Neuron (in vitro differentiated cells): ENCODE results near the gene CHD8.

Source experiments
- H2AFZ ChIP-seq: one replicate; pipeline ENCODE4 v1.6.1; 2013; ENCODE audit warnings: low read depth, mild to moderate bottlenecking, inconsistent platforms, low read length, moderate library complexity
- H3K27me3 ChIP-seq: one replicate; pipeline ENCODE4 v1.6.1; 2013; ENCODE audit warnings: low read length; ENCODE audit not compliant: insufficient read depth
- H3K36me3 ChIP-seq: one replicate; pipeline ENCODE4 v1.6.1; 2013; ENCODE audit warnings: low read length; ENCODE audit not compliant: insufficient read depth
- H3K4me1 ChIP-seq: one replicate; pipeline ENCODE4 v1.6.1; 2013; ENCODE audit warnings: low read length; ENCODE audit not compliant: insufficient read depth
- H3K4me3 ChIP-seq: 2 replicates; pipeline ENCODE4 v1.5.1; 2013; ENCODE audit warnings: mild to moderate bottlenecking, low read length, moderate library complexity
- H3K9me3 ChIP-seq: one replicate; pipeline ENCODE4 v1.6.1; 2013; ENCODE audit warnings: low read length

CHD8 gene

GRCh38 chr14:21455912-21456667 is at the start of gene CHD8:
Gene CHD8, minus strand, starts transcription at chr14:21456123. Its CDS starts 24,480 bp downstream, at chr14:21431643.
- peaks cover 20% of the 10 kb centered on the region for H3K36me3 ChIP-seq
- no peaks in the 10 kb centered on the region for H3K9me3 ChIP-seq
- H3K4me1 ChIP-seq, result peaks cover 14% of the 10 kb centered on the region
- H2AFZ ChIP-seq, result peak within 1 kb of the TSS; percentile 81
- no peaks in the 10 kb centered on the region for H3K27me3 ChIP-seq
- peak within 1 kb of the TSS; percentile 82 for H3K4me3 ChIP-seq

- H3K4me1 ChIP-seq, result peaks cover 11% of the 10 kb centered on the region
- H3K27me3 ChIP-seq, result no peaks in the 10 kb centered on the region
- H3K4me3 ChIP-seq, result no peak overlapping the region
- H3K36me3 ChIP-seq, result peaks cover 61% of the 10 kb centered on the region
- H3K9me3 ChIP-seq, result no peaks in the 10 kb centered on the region
- H2AFZ ChIP-seq, result no peak overlapping the region
Observed at GRCh38 chr14:21505012-21505553, 49.2 kb upstream of the CHD8 start.

GRCh38 chr14:21503376-21503775 is 47.5 kb upstream of the CHD8 start:
- H3K27me3 ChIP-seq, result no peaks in the 10 kb centered on the region
- H2AFZ ChIP-seq, result no peak overlapping the region
- H3K4me1 ChIP-seq, result peaks cover 6% of the 10 kb centered on the region
- H3K36me3 ChIP-seq, result peaks cover 66% of the 10 kb centered on the region
- H3K9me3 ChIP-seq, result no peaks in the 10 kb centered on the region
- no peak overlapping the region for H3K4me3 ChIP-seq

DNA sequence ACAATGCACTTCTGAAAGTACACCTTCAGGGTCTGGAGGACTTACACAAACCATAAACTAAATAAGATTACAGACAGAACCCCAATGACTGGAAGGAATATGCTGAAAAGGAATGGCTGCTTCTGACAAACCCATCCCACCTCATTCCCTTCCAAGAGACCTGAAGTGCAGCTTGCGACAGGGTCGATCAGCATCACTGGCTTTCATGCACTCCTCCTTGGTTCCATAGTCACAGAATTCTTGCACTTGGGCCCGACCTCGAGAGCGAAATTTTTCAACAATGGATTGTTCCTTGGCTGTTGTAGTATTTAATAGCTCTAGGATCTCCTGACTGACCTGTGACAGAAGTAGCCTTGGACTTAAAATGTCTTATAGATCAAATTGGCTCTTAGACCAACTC is 45.6 kb upstream of the CHD8 start:
- H3K4me3 ChIP-seq, result no peak overlapping the region
- H3K9me3 ChIP-seq, result no peaks in the 10 kb centered on the region
- H3K4me1 ChIP-seq, result peaks cover 6% of the 10 kb centered on the region
- no peak overlapping the region for H2AFZ ChIP-seq
- H3K27me3 ChIP-seq, result no peaks in the 10 kb centered on the region
- peaks cover 69% of the 10 kb centered on the region for H3K36me3 ChIP-seq

- no peak overlapping the region for H2AFZ ChIP-seq
- H3K9me3 ChIP-seq, result no peaks in the 10 kb centered on the region
- H3K4me1 ChIP-seq, result peaks cover 6% of the 10 kb centered on the region
- H3K27me3 ChIP-seq, result no peaks in the 10 kb centered on the region
- H3K4me3 ChIP-seq, result no peak overlapping the region
- H3K36me3 ChIP-seq, result peaks cover 87% of the 10 kb centered on the region
Observed at GRCh38 chr14:21498540-21499526, 42.9 kb upstream of the CHD8 start.

- peaks cover 6% of the 10 kb centered on the region for H3K4me1 ChIP-seq
- H3K36me3 ChIP-seq, result peaks cover 81% of the 10 kb centered on the region
- no peaks in the 10 kb centered on the region for H3K27me3 ChIP-seq
- H2AFZ ChIP-seq, result no peak overlapping the region
- no peaks in the 10 kb centered on the region for H3K9me3 ChIP-seq
- no peak overlapping the region for H3K4me3 ChIP-seq
Observed at GRCh38 chr14:21496453-21496852, 40.5 kb upstream of the CHD8 start.

GRCh38 chr14:21494902-21495762 is 39.2 kb upstream of the CHD8 start:
- no peaks in the 10 kb centered on the region for H3K27me3 ChIP-seq

GRCh38 chr14:21486640-21487087 is 30.7 kb upstream of the CHD8 start:
- H3K4me3 ChIP-seq, result no peak overlapping the region
- H2AFZ ChIP-seq, result no peak overlapping the region
- no peaks in the 10 kb centered on the region for H3K9me3 ChIP-seq
- H3K4me1 ChIP-seq, result no peaks in the 10 kb centered on the region
- H3K36me3 ChIP-seq, result peaks cover 46% of the 10 kb centered on the region
- H3K27me3 ChIP-seq, result no peaks in the 10 kb centered on the region

More at GRCh38 chr14:21494902-21495762, 39.2 kb upstream of the CHD8 start:
- no peak overlapping the region for H3K4me3 ChIP-seq
- no peaks in the 10 kb centered on the region for H3K9me3 ChIP-seq
- peaks cover 76% of the 10 kb centered on the region for H3K36me3 ChIP-seq
- H3K4me1 ChIP-seq, result peaks cover 6% of the 10 kb centered on the region
- no peak overlapping the region for H2AFZ ChIP-seq

GRCh38 chr14:21476925-21477681 is 21.2 kb upstream of the CHD8 start, which contains the start of the genes RAB2B and TOX4:
Gene RAB2B, minus strand, starts transcription at chr14:21476959. Its CDS starts 87 bp downstream, at chr14:21476872.
Gene TOX4, plus strand, starts transcription at chr14:21477195. Its CDS starts 84 bp downstream, at chr14:21477279.
- H2AFZ ChIP-seq, result peak within 1 kb of the TSS; percentile 90
- H3K27me3 ChIP-seq, result no peaks in the 10 kb centered on the region
- H3K9me3 ChIP-seq, result no peaks in the 10 kb centered on the region
- peaks cover 31% of the 10 kb centered on the region for H3K36me3 ChIP-seq
- peaks cover 13% of the 10 kb centered on the region for H3K4me1 ChIP-seq
- H3K4me3 ChIP-seq, result peak within 1 kb of the TSS; percentile 80

- Histone ChIP-seq H3K4me3 (peak overlapping the region; percentile 80), H3K9me3 (no peaks in the 10 kb centered on the region), H3K27me3 (no peaks in the 10 kb centered on the region), H3K4me1 (peaks cover 13% of the 10 kb centered on the region), H3K36me3 (peaks cover 28% of the 10 kb centered on the region), H2AFZ (peak overlapping the region; percentile 90)
Observed at GRCh38 chr14:21476523-21476924, 20.6 kb upstream of the CHD8 start.

DNA sequence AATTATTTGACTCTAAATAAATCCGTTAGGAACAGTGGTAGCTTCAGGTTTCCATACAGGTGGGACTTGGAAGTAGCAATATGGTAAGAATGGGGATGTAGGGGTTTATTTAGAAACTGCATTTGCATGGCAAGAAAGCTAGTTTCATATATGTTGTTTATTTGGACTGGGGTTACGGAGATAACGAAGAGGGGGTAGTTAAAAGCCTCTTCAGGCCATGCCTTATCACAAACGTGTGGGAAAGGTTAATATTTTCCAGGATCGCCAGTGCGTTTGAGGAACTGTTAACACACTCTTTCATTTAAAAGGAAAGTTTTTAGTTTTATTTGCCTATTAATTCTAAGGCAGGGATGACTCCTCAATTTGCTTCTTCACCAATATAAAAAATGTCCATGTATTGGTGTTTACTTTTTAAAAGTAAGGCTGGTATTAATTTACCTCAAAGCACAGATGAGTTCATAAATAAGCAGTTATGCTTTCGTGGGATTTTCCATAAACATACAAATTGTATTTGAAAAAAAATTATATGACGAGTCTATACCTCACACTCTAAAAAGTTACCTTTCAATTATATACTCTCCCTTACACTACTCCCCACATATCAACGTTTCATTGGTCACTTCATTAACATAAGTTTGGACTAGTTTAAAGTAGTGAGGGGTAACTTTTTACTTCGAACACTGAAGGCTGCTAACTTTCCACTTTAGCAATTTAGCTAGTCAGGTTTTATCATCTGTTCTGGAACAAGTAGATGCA is 20.0 kb upstream of the CHD8 start:
- Histone ChIP-seq H3K36me3 (peaks cover 22% of the 10 kb centered on the region), H3K9me3 (no peaks in the 10 kb centered on the region), H3K4me3 (peak overlapping the region; percentile 80), H3K4me1 (peaks cover 13% of the 10 kb centered on the region), H2AFZ (peak overlapping the region; percentile 90), H3K27me3 (no peaks in the 10 kb centered on the region)
